ENCODE measurements around the gene AR. TPM values are rescaled to one million over a fixed set of nuclear protein-coding genes. Genes with fewer than 3 reads are reported as not detected.
"Not testable (repeated sequence)": the region's sequence is repeated elsewhere in the genome, so short reads cannot be mapped to it uniquely, and the experiment has no call there.

Gene AR
- total RNA-seq, 1 donor from 2014 or later = 1.2 TPM

DNA sequence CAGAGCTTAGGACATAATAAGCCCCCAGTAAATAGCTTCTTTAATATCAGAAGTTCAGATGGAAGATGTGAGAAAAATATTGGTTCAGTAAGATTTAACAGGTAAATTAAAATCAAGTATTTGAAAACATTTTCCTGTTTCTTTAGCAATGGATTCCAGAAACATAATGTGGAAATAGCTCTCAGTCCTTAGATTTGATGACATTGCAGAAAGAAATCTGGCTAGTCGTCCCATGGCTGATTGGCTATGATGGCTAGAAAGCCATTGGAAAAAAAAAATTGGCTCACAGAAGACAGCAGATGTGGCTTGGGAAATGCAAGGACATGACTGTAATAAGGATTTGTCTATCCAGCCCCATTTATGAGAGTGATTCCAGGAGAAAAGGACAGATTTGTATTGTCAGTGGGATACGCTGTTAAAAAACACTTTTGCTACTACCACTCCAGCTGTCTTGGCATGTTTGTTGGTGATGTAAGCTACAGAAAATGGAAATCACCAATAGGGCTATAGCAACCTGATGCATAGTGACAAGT is 78.3 kb downstream of the AR start:
- no peak for DNase-seq (ENCODE audit: low read depth in 2 of 2)

DNA sequence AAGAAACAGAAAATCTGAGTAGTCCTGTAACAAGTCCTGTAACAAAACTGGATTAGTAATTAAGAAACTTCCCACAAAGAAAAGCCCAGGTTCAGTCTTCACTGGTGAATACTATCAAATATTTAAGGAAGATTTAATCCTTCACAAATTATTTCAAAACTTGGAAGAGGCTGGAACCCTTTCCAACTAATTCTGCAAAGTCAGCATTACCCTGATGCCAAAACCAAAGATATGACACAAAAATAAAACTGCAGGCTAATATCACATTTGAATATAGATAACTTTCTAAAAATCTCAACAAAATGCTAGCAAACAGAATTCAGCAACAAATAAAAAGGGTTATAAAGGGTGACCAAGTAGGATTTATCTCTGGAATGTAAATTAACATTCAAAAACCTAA is 80.5 kb downstream of the AR start:
- DNase-seq (ENCODE audit: low read depth in 2 of 2) = no peak

DNA sequence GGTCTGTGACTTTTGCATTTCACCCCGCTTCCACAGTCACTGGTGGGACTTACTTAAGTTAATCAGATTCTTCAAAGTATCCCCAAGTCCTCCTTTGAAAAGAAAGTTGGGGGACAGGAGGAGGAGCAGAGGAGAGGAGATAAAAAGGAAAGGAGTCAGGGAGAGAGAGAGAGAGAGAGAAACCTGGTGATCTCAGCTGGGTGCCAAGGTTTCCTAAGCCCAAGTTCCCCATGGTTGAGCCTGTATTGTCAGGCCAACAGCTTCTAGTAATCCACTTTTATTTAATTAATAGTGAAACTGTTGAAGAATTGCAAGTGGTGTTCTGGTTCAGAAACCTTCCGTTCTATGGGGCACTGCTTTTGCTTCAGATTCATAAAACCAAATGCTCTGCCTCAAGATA is 91.6 kb downstream of the AR start:
- no peak for DNase-seq (ENCODE audit: low read depth in 2 of 2)

DNA sequence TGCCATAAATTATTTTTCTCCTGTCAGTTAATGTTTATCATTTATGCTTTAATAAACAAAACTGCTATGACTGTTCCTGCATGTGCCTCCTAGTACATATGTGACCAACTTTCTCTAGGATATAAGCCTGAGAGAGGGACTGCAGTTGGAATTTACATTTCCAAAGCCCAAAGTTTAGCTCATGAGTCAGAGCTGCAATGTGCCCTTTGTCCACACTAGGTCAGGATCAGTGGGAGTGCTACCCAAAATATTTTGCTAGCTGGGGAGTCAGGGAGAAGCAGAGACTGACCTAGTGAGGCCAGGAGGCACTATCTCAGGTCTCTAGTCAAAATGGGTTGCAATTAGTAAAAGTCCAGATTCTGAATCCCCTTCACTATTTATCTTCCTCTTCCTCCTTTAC is 92.7 kb downstream of the AR start:
- DNase-seq (ENCODE audit: low read depth in 2 of 2) = no peak

DNA sequence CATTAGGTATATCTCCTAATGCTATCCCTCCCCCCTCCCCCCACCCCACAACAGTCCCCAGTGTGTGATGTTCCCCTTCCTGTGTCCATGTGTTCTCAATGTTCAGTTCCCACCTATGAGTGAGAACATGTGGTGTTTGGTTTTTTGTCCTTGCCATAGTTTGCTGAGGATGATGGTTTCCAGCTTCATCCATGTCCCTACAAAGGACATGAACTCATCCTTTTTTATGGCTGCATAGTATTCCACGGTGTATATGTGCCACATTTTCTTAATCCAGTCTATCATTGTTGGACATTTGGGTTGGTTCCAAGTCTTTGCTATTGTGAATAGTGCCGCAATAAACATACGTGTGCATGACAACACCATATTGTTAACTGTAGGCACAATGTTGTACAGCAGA is 93.5 kb downstream of the AR start:
- not testable (repeated sequence) for DNase-seq (ENCODE audit: low read depth in 2 of 2)

DNA sequence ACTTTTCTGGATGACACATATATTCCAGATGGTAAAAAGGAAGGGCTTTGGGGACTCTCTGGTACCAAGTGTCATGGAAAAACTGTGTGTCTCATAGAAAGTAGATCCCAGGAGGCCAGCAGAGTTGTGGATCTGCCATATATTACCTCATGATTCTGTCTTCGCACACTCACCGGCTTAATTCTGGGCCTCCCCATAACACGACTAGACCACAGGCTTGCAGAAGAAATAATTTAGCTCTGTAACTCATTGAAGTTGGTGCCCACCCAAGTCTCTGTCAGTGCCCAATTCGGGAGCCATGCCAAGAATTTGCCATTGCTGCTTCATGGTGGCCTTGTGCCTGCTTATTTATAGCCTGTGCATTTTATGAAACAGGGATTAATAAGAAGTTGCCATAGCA is 104.5 kb downstream of the AR start:
- peak in 1 of 2 donors; percentile 2 for DNase-seq (ENCODE audit: low read depth in 2 of 2)

DNA sequence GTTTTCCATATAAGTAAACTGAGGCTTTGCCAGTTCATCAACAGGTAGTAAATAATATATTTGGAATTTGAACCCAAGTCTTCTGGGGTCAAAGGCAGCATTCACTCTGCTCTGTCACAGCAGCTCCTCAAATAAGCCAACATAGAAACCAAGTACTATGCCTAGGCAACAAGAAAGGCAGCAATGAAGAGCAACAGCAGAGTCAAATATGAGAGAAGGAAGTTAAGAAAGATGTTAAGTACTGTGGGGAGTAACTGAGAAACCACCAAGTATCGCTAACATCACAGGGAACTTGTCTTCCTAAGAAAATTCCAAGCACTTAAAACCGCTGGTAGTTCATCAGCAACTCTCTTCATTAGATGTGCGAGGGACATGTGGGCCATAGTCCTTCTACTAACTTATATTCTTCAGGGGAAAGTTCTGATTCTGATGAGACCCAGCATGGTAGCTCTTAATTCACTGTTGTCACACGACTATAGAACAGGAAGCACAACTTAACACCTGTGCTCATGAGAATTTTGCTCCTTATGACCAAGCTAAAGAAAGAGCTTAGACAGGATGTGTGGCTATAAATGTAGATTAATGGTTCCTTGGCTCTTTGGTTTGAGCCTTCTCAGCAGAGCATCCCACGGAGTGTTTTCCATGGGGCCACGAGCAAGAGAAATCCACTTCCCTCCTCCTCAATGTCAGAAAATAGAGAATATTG is 107.8 kb downstream of the AR start:
- DNase-seq (ENCODE audit: low read depth in 2 of 2) = no peak

DNA sequence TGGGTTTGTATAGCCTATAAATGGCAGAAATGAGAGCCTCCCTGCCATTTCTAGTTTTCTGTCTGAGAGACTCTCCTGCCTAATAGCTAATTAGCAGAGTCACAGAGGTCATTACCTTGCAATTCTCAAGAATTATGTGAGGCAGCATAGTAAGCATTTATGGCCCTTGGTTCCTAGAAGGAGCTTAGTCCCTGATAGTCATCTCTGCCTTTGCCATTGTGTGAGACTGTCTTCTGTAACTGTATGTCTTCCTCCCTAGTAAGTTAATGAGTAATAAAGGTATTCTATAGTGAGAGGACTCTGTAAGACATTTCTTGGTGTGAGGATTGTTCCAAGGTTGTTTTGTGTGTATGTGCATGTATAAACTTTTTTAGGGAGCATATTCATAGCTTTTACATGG is 108.7 kb downstream of the AR start:
- DNase-seq (ENCODE audit: low read depth in 2 of 2) = no peak

DNA sequence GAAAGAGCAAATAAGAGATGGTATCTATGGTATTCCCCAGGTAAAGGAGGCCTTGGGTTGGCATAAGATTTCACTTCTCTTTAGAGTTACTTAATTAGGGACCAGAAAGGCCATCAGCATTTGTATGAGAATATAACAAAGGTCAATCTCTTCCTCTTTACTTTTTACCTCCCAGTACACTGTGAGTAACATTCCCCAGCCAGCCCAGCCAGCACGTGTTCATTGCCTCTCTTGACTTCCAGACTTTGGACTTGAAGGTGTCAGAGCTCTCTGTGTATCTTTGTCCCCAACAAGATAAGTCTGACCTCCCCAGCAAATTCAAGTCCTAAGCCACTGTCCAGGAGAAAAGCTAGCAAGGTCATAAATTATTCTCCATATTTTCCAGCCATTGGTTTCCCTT is 110.5 kb downstream of the AR start:
- DNase-seq (ENCODE audit: low read depth in 2 of 2) = no peak

DNA sequence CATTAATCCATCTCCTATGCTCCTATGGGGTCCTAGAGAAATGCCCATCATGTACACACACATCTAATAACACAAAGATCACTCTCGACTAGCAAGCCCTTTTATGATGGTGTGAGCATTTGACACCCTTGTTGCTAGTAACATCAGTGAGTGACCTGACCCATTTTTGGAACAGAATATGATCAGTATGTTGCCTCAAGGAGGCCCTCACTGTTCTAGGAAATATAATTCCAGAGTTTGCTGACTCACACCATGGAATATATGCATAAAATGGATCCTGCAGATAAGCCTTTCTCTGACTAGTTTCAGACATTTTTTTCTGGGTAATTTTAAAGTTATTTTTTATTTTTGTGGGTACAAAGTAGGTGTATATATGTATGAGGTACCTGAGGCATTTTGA is 121.8 kb downstream of the AR start:
- DNase-seq (ENCODE audit: low read depth in 2 of 2) = no peak

DNA sequence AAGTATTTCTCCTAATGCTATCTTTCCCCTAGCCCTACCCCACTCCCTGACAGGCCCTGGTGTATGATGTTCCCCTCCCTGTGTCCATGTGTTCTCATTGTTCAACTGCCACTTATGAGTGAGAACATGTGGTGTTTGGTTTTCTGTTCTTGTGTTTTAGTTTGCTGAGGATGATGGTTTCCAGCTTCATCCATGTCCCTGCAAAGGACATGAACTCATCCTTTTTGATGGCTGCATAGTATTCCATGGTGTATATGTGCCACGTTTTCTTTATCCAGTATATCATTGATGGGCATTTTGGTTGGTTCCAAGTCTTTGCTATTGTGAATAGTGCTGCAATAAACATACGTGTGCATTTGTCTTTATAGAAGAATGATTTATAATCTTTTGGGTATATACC is 126.9 kb downstream of the AR start:
- not testable (repeated sequence) for DNase-seq (ENCODE audit: low read depth in 2 of 2)

DNA sequence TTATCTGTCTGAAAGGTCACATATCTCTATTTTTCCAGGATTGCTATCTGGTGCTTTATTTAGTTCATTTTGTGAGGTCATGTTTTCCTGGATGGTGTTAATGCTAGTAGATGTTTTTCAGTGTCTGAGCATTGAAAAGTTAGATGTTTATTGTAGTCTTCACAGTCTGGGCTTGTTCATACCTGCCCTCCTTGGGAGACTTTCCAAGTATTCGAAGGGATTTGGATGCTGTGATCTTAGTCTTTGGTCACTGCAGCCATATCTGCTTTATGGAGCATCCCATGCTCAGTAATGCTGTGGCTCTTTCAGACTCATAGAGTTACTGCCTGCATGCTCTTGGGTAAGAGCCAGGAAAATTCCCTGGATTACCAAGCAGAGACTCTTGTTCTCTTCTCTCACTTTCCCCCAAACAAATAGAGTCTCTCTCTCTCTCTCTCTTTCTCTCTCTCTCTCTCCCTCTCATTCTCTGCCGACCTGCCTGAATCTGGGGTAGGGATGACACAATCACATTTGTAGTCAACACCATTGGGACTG is 130.0 kb downstream of the AR start:
- peak in 1 of 2 donors; percentile 61 for DNase-seq (ENCODE audit: low read depth in 2 of 2)

DNA sequence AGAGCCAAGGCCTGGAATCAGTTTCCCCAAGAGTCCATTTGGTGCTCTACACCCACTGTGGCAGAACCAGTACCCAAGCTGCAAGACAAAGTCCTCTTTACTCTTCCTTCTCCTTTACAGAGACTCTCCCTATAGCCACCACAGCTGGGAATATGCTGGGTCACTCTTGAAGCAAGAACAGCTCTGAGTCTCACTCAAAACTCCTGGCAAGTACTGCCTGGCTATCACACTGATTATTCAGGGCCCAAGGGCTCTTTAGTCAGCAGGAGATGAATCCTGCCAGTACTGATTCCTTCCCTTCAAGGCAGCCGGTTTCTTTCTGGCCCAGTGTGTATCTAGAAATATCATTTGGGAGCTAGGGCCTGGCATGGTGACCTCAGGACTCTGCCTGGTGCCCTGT is 130.9 kb downstream of the AR start:
- no peak for DNase-seq (ENCODE audit: low read depth in 2 of 2)

DNA sequence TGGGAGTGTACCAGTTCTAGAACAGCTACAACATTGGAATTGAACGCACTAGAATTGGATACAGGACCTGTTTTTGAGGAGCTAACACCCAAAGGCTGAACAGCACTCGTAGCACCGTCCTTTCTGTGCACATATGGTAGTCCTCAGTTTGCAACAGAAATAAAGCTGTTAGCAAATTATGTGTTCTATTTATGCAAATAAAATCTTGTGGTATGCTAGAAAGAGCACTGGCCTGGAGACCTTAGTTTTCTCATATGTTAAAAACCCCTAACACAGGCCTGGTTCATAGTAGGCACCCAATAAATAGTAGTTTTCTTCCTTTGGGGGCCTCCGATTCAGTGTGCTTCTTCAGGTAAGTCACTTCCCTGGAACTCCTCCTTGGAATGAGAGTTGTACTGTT is 140.3 kb downstream of the AR start:
- no peak for DNase-seq (ENCODE audit: low read depth in 2 of 2)

DNA sequence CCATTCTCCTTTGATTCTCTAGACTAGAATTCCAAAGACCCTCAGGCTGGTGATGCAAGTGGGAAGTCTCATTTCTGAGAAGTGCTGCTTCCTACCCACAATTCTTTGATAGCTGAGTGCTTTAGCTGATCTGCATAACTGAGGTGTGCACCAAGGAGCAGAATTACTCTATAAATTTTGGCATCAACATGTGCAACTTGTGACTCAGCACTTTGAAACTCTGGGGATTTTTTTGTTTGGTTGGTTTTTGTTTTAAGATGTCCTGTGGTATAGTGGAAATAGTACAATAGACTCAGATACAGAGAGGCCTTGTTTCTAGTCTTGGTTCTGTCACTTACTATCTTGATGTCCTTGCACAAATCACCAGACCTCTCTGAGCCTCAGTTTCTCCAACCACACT is 148.4 kb downstream of the AR start:
- no peak for DNase-seq (ENCODE audit: low read depth in 2 of 2)

DNA sequence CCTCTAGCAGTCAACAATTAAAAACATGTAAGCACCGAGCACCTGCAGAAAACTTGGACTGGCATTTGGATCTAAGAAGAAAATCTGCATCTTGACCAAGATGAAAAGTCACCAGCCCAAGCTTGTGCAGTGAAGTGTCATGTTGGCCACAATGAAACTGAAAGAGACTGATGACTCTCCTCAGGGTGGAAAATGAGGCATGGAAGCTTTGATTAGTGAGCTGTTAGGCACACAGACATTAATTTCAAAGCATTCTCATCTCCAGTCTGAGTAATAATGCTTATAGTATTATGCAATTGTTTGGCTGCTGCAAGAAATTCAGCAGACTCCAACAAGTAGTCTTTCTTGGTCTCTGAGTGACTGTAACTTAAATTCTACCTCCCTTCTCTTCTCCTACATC is 150.1 kb downstream of the AR start:
- DNase-seq (ENCODE audit: low read depth in 2 of 2) = no peak

DNA sequence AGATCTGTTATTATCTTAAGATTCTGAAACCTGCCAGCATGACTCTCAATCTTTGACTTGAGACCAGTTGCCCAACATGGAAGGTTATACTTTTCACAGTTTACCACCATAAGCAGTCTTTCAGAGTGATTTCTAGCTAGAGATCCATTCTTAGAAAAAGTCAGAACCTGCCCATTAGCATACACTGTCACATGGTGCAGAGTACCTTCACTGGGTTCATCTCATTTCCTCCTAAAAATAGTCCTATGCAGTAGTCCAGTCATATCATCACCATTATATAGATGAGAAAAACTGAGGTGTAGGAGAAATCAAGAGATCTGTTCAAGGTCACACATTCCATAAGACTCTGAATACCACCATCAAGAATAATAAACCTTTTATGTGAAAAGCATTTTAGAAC is 153.6 kb downstream of the AR start:
- DNase-seq (ENCODE audit: low read depth in 2 of 2) = no peak

DNA sequence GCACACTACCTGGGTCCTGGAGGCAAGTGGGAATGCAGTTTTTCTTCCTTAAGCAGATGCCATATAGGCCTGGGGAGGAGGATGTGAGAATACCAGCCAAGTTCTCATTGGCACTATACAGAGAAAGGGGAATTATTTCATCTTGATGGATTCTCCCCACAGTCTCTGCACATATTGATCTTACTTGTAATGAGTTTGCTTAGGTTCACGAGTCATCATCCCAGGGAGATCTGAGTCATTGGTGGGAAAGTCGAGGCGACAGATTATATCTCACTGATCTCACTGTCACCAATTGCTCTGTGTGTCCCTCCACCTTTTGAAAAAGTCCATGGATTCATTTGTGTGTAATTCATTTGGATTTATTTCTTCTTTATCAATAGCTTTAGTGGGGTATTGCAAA is 156.8 kb downstream of the AR start:
- no peak for DNase-seq (ENCODE audit: low read depth in 2 of 2)

DNA sequence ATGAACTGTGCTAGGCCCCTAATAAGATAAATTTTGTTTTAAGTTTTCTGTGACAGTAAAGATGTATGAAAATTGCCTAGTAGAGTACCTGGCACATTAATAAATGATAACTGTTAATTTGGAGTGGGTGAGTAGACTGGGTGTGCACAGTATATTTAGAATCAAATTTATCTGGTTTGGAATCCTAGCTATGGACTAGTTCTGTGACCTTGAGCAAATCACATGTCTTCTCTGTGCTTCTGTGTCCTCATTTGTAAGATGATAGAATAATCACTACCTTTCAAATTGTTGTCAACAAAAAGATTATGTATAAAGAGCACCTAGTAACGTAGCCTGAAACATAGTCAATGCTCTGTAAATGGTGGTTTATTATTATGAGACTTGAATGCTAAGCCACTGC is 170.2 kb downstream of the AR start:
- no peak for DNase-seq (ENCODE audit: low read depth in 2 of 2)

DNA sequence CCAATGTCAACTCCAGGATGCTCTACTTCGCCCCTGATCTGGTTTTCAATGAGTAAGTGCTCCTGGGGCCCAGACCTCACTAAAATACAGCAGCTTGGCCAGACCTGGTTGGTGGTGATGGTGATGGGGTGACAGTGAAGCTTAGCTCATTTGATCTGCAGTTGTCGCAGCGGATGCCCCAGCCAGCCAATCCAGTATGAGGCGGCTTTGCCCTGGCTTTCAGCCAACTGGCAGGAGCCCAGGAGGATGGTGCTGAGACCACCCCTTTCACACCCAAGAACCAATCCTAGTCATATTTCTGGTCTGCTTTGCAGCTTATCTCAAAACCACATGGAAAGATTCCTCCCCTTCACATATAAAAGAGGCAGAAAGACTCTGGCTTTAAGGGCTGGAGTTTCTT is 173.8 kb downstream of the AR start:
- DNase-seq (ENCODE audit: low read depth in 2 of 2) = no peak

DNA sequence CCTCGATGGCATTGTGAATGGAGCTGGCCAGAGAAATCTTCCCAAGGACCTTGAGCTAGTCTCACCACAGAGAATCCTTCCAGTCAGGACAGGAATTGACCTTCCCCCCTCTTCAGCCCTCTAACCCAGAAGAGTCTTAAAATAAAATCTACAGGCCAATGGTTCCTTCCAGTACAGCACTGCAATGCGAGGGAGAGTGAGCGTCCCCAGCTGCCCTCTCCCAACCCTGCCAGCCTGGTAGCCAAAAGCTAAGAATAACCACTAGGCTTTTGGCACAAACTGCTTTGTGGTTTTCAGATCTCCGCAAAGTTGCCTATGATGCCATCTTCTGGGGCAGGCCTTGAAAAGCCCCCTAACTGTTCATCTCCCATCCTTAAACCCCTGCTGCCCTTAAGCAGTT is 175.1 kb downstream of the AR start:
- DNase-seq (ENCODE audit: low read depth in 2 of 2) = no peak

DNA sequence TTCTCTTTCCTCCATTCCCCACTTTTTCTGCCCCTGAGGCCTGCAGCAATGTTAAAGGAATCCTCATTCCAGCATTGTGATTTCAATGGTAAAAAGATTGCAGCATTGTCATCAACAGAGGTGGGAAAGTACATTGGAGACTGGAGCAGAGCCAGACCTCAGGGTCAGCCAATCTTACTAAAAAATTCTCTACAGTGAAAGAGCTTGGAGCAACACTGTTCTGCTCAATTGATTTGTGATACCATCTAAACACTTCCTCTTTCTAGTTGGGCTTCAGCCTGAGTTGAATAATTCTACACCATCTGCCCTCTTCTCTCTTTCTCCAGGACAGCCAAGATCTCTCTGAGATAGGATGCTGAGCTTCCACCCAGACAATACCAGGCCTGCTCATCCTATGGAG is 176.5 kb downstream of the AR start:
- peak; percentile 18 to 77 for DNase-seq (ENCODE audit: low read depth in 2 of 2)

DNA sequence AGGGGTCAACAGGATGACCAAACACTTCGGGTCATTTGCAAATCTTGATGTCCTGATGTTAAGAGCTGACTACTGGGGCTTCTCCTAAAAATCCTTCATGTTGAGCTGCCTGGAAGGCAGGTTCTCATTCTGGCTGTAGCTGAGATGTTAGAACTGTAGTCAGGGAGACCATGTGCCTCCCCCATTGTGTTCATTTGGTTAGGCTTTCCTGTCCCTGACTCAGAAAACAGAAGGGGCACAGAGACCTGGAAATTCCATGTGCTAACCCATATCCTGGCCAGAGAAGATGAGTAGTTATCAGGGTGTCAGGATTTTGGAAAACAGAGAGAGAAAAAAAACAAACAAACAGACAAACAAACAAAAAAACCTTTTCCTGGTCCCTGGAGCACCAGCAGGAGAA is 177.5 kb downstream of the AR start:
- peak; percentile 57 to 81 for DNase-seq (ENCODE audit: low read depth in 2 of 2)

Measured in lung microvascular endothelial cell (primary cell).